ENCODE results near the gene GPR25.

GPR25 gene

GRCh38 chr1:200906491-200906890 is 33.7 kb downstream of the GPR25 start:
- no peak overlapping the region for H3K27ac ChIP-seq (ENCODE audit: low read depth, low read length)

GRCh38 chr1:200907611-200908097 is 34.9 kb downstream of the GPR25 start:
- Histone ChIP-seq H3K4me1 (ENCODE audit: control insufficient read depth, low read depth, low read length) (no peaks in the 10 kb centered on the region), H3K23ac (ENCODE audit: low read length) (no peak overlapping the region), H4K5ac (ENCODE audit: low read length) (no peak overlapping the region), H3K9ac (ENCODE audit: low read length) (no peak overlapping the region), H2BK15ac (replicated peaks; ENCODE audit: low read depth) (no peak overlapping the region), H3K4me3 (ENCODE audit: low read length) (no peak overlapping the region), H2BK5ac (ENCODE audit: low read length) (no peak overlapping the region), H3K79me1 (ENCODE audit: low read length) (no peaks in the 10 kb centered on the region), H3K79me2 (ENCODE audit: control insufficient read depth, insufficient read depth, low read length) (no peaks in the 10 kb centered on the region), H3K18ac (ENCODE audit: low read length) (no peak overlapping the region), H3K27me3 (ENCODE audit: insufficient read depth, low read length, poor library complexity) (no peaks in the 10 kb centered on the region), H3K27ac (ENCODE audit: low read depth, low read length) (no peak overlapping the region), H2BK120ac (ENCODE audit: low read depth, low read length) (no peak overlapping the region), H3K4ac (ENCODE audit: low read depth, low read length) (no peak overlapping the region), H3K4me2 (ENCODE audit: low read length) (no peak overlapping the region), H3K36me3 (ENCODE audit: control insufficient read depth, insufficient read depth, low read length) (peaks cover 8% of the 10 kb centered on the region), H4K8ac (ENCODE audit: low read depth, low read length) (no peak overlapping the region), H3K56ac (ENCODE audit: low read length) (no peak overlapping the region), H2AK5ac (ENCODE audit: low read length) (no peak overlapping the region)
- DNase-seq: no peak
- WGBS (ENCODE audit: extremely low coverage, insufficient coverage, low lambda C conversion rate): no CpG with 5 or more reads among the region's 5 CpGs

More at GRCh38 chr1:200906491-200906890, 33.7 kb downstream of the GPR25 start:
- no peak overlapping the region for H2BK15ac ChIP-seq (replicated peaks; ENCODE audit: low read depth)
- H3K18ac ChIP-seq (ENCODE audit: low read length): no peak overlapping the region
- no peak overlapping the region for H3K56ac ChIP-seq (ENCODE audit: low read length)
- no peaks in the 10 kb centered on the region for H3K79me1 ChIP-seq (ENCODE audit: low read length)
- H2AK5ac ChIP-seq (ENCODE audit: low read length): no peak overlapping the region
- H4K8ac ChIP-seq (ENCODE audit: low read depth, low read length): no peak overlapping the region
- H3K23ac ChIP-seq (ENCODE audit: low read length): no peak overlapping the region
- no peaks in the 10 kb centered on the region for H3K27me3 ChIP-seq (ENCODE audit: insufficient read depth, low read length, poor library complexity)
- no peak for DNase-seq
- no peak overlapping the region for H3K4ac ChIP-seq (ENCODE audit: low read depth, low read length)
- no peak overlapping the region for H3K9ac ChIP-seq (ENCODE audit: low read length)
- H2BK120ac ChIP-seq (ENCODE audit: low read depth, low read length): no peak overlapping the region
- H3K4me2 ChIP-seq (ENCODE audit: low read length): no peak overlapping the region
- no peaks in the 10 kb centered on the region for H3K79me2 ChIP-seq (ENCODE audit: control insufficient read depth, insufficient read depth, low read length)
- H3K36me3 ChIP-seq (ENCODE audit: control insufficient read depth, insufficient read depth, low read length): peaks cover 10% of the 10 kb centered on the region
- H4K5ac ChIP-seq (ENCODE audit: low read length): no peak overlapping the region
- H3K4me3 ChIP-seq (ENCODE audit: low read length): no peak overlapping the region
- WGBS (ENCODE audit: extremely low coverage, insufficient coverage, low lambda C conversion rate): no CpG with 5 or more reads among the region's 2 CpGs
- H2BK5ac ChIP-seq (ENCODE audit: low read length): no peak overlapping the region
- no peaks in the 10 kb centered on the region for H3K4me1 ChIP-seq (ENCODE audit: control insufficient read depth, low read depth, low read length)

GRCh38 chr1:200908191-200908868 is 35.5 kb downstream of the GPR25 start:
- H3K4me1 ChIP-seq (ENCODE audit: control insufficient read depth, low read depth, low read length): no peaks in the 10 kb centered on the region
- H2BK5ac ChIP-seq (ENCODE audit: low read length): no peak overlapping the region
- H2BK15ac ChIP-seq (replicated peaks; ENCODE audit: low read depth): no peak overlapping the region
- H3K4me2 ChIP-seq (ENCODE audit: low read length): no peak overlapping the region
- H3K9ac ChIP-seq (ENCODE audit: low read length): no peak overlapping the region
- H4K5ac ChIP-seq (ENCODE audit: low read length): no peak overlapping the region
- no peak overlapping the region for H4K8ac ChIP-seq (ENCODE audit: low read depth, low read length)
- H2AK5ac ChIP-seq (ENCODE audit: low read length): no peak overlapping the region
- no peak overlapping the region for H3K4me3 ChIP-seq (ENCODE audit: low read length)
- no peak overlapping the region for H2BK120ac ChIP-seq (ENCODE audit: low read depth, low read length)
- peaks cover 8% of the 10 kb centered on the region for H3K36me3 ChIP-seq (ENCODE audit: control insufficient read depth, insufficient read depth, low read length)
- H3K56ac ChIP-seq (ENCODE audit: low read length): no peak overlapping the region
- no peak overlapping the region for H3K4ac ChIP-seq (ENCODE audit: low read depth, low read length)
- H3K27me3 ChIP-seq (ENCODE audit: insufficient read depth, low read length, poor library complexity): no peaks in the 10 kb centered on the region
- H3K23ac ChIP-seq (ENCODE audit: low read length): no peak overlapping the region
- WGBS (ENCODE audit: extremely low coverage, insufficient coverage, low lambda C conversion rate): no CpG with 5 or more reads among the region's 6 CpGs
- H3K79me2 ChIP-seq (ENCODE audit: control insufficient read depth, insufficient read depth, low read length): no peaks in the 10 kb centered on the region
- no peak overlapping the region for H3K18ac ChIP-seq (ENCODE audit: low read length)
- no peaks in the 10 kb centered on the region for H3K79me1 ChIP-seq (ENCODE audit: low read length)
- H3K27ac ChIP-seq (ENCODE audit: low read depth, low read length): no peak overlapping the region
- no peak for DNase-seq

- H2AK5ac ChIP-seq (ENCODE audit: low read length): no peak overlapping the region
- no peak overlapping the region for H3K9ac ChIP-seq (ENCODE audit: low read length)
- no peak overlapping the region for H4K8ac ChIP-seq (ENCODE audit: low read depth, low read length)
- H2BK15ac ChIP-seq (replicated peaks; ENCODE audit: low read depth): no peak overlapping the region
- H4K5ac ChIP-seq (ENCODE audit: low read length): no peak overlapping the region
- H3K18ac ChIP-seq (ENCODE audit: low read length): no peak overlapping the region
- H3K79me2 ChIP-seq (ENCODE audit: control insufficient read depth, insufficient read depth, low read length): no peaks in the 10 kb centered on the region
- H3K4me2 ChIP-seq (ENCODE audit: low read length): no peak overlapping the region
- H3K4me1 ChIP-seq (ENCODE audit: control insufficient read depth, low read depth, low read length): no peaks in the 10 kb centered on the region
- H3K4me3 ChIP-seq (ENCODE audit: low read length): no peak overlapping the region
- WGBS (ENCODE audit: extremely low coverage, insufficient coverage, low lambda C conversion rate): no CpG with 5 or more reads among the region's 5 CpGs
- H2BK120ac ChIP-seq (ENCODE audit: low read depth, low read length): no peak overlapping the region
- H3K27ac ChIP-seq (ENCODE audit: low read depth, low read length): no peak overlapping the region
- H3K27me3 ChIP-seq (ENCODE audit: insufficient read depth, low read length, poor library complexity): no peaks in the 10 kb centered on the region
- no peaks in the 10 kb centered on the region for H3K79me1 ChIP-seq (ENCODE audit: low read length)
- no peak overlapping the region for H2BK5ac ChIP-seq (ENCODE audit: low read length)
- no peak overlapping the region for H3K56ac ChIP-seq (ENCODE audit: low read length)
- no peak overlapping the region for H3K23ac ChIP-seq (ENCODE audit: low read length)
- no peak overlapping the region for H3K4ac ChIP-seq (ENCODE audit: low read depth, low read length)
- no peak for DNase-seq
- peaks cover 8% of the 10 kb centered on the region for H3K36me3 ChIP-seq (ENCODE audit: control insufficient read depth, insufficient read depth, low read length)
Measured at GRCh38 chr1:200909071-200909470, 36.3 kb downstream of the GPR25 start.

- no peak for DNase-seq
- H2BK120ac ChIP-seq (ENCODE audit: low read depth, low read length): no peak overlapping the region
Measured at GRCh38 chr1:200909757-200910239, 37.0 kb downstream of the GPR25 start.

GRCh38 chr1:200911361-200911760 is 38.6 kb downstream of the GPR25 start:
- WGBS (ENCODE audit: extremely low coverage, insufficient coverage, low lambda C conversion rate): no CpG with 5 or more reads among the region's 24 CpGs
- no peak overlapping the region for H3K23ac ChIP-seq (ENCODE audit: low read length)

More at GRCh38 chr1:200909757-200910239, 37.0 kb downstream of the GPR25 start:
- no CpG with 5 or more reads among the region's 4 CpGs for WGBS (ENCODE audit: extremely low coverage, insufficient coverage, low lambda C conversion rate)
- H3K27ac ChIP-seq (ENCODE audit: low read depth, low read length): no peak overlapping the region
- no peaks in the 10 kb centered on the region for H3K79me2 ChIP-seq (ENCODE audit: control insufficient read depth, insufficient read depth, low read length)
- H3K27me3 ChIP-seq (ENCODE audit: insufficient read depth, low read length, poor library complexity): no peaks in the 10 kb centered on the region
- H3K18ac ChIP-seq (ENCODE audit: low read length): no peak overlapping the region
- peaks cover 8% of the 10 kb centered on the region for H3K36me3 ChIP-seq (ENCODE audit: control insufficient read depth, insufficient read depth, low read length)
- no peak overlapping the region for H3K23ac ChIP-seq (ENCODE audit: low read length)
- H3K79me1 ChIP-seq (ENCODE audit: low read length): no peaks in the 10 kb centered on the region
- no peak overlapping the region for H3K4me2 ChIP-seq (ENCODE audit: low read length)
- no peak overlapping the region for H3K9ac ChIP-seq (ENCODE audit: low read length)
- no peak overlapping the region for H2BK5ac ChIP-seq (ENCODE audit: low read length)
- no peak overlapping the region for H3K4ac ChIP-seq (ENCODE audit: low read depth, low read length)
- no peak overlapping the region for H4K5ac ChIP-seq (ENCODE audit: low read length)
- H3K4me1 ChIP-seq (ENCODE audit: control insufficient read depth, low read depth, low read length): no peaks in the 10 kb centered on the region
- H3K4me3 ChIP-seq (ENCODE audit: low read length): no peak overlapping the region
- H2AK5ac ChIP-seq (ENCODE audit: low read length): no peak overlapping the region
- no peak overlapping the region for H2BK15ac ChIP-seq (replicated peaks; ENCODE audit: low read depth)
- H3K56ac ChIP-seq (ENCODE audit: low read length): no peak overlapping the region
- no peak overlapping the region for H4K8ac ChIP-seq (ENCODE audit: low read depth, low read length)

More at GRCh38 chr1:200911361-200911760, 38.6 kb downstream of the GPR25 start:
- Histone ChIP-seq H3K27me3 (ENCODE audit: insufficient read depth, low read length, poor library complexity) (no peaks in the 10 kb centered on the region), H4K8ac (ENCODE audit: low read depth, low read length) (no peak overlapping the region), H3K27ac (ENCODE audit: low read depth, low read length) (no peak overlapping the region), H3K4me2 (ENCODE audit: low read length) (no peak overlapping the region), H3K56ac (ENCODE audit: low read length) (no peak overlapping the region), H3K9ac (ENCODE audit: low read length) (no peak overlapping the region), H2AK5ac (ENCODE audit: low read length) (no peak overlapping the region), H2BK15ac (replicated peaks; ENCODE audit: low read depth) (no peak overlapping the region), H4K5ac (ENCODE audit: low read length) (no peak overlapping the region), H3K79me1 (ENCODE audit: low read length) (no peaks in the 10 kb centered on the region), H3K4ac (ENCODE audit: low read depth, low read length) (no peak overlapping the region), H2BK5ac (ENCODE audit: low read length) (no peak overlapping the region), H3K36me3 (ENCODE audit: control insufficient read depth, insufficient read depth, low read length) (peaks cover 8% of the 10 kb centered on the region), H2BK120ac (ENCODE audit: low read depth, low read length) (no peak overlapping the region), H3K4me1 (ENCODE audit: control insufficient read depth, low read depth, low read length) (no peaks in the 10 kb centered on the region), H3K79me2 (ENCODE audit: control insufficient read depth, insufficient read depth, low read length) (no peaks in the 10 kb centered on the region), H3K18ac (ENCODE audit: low read length) (no peak overlapping the region), H3K4me3 (ENCODE audit: low read length) (no peak overlapping the region)
- DNase-seq: no peak

Measured in mesendoderm (in vitro differentiated cells).